Osteoblast (primary cell): ENCODE results near the gene GCK. TPM values are rescaled to one million over a fixed set of nuclear protein-coding genes. Genes with fewer than 3 reads are reported as not detected.

Experiments
- DNase-seq: peaks from one replicate; pipeline ENCODE4 v3.0.0; 2011; ENCODE audit warnings: low spot score, mixed read lengths; ENCODE audit not compliant: insufficient read length; ENCODE audit errors: missing footprints
- H2AFZ ChIP-seq: 2 replicates; pipeline ENCODE4 v1.6.0; 2011; ENCODE audit warnings: mild to moderate bottlenecking, low read length
- H3K27ac ChIP-seq: 2 replicates; pipeline ENCODE4 v1.5.1; 2011; ENCODE audit warnings: mild to moderate bottlenecking, low read depth, low read length, moderate library complexity
- H3K27me3 ChIP-seq: 2 replicates; pipeline ENCODE4 v1.6.0; 2012; ENCODE audit warnings: mild to moderate bottlenecking, control low read depth, inconsistent platforms, low read length, moderate library complexity; ENCODE audit not compliant: insufficient read depth
- H3K36me3 ChIP-seq: 2 replicates; pipeline ENCODE4 v1.5.1; 2011; ENCODE audit warnings: mild to moderate bottlenecking, low read length, control low read depth, moderate library complexity; ENCODE audit not compliant: insufficient read depth
- H3K4me1 ChIP-seq: 2 replicates; pipeline ENCODE4 v1.5.1; 2011; ENCODE audit warnings: mild to moderate bottlenecking, low read length, control low read depth, moderate library complexity; ENCODE audit not compliant: insufficient read depth
- H3K4me2 ChIP-seq: 2 replicates; pipeline ENCODE4 v1.6.0; 2011; ENCODE audit warnings: mild to moderate bottlenecking, low read length; ENCODE audit not compliant: insufficient read depth
- H3K4me3 ChIP-seq: fragments of 200-600 bp; sonication (generic); 3 replicates; pipeline ENCODE4 v1.5.1; 2012; ENCODE audit warnings: mild to moderate bottlenecking, low read length, inconsistent platforms; ENCODE audit not compliant: insufficient read depth
- H3K79me2 ChIP-seq: 2 replicates; pipeline ENCODE4 v1.6.0; 2012; ENCODE audit warnings: mild to moderate bottlenecking, low read length, control low read depth, inconsistent platforms; ENCODE audit not compliant: insufficient read depth
- H3K9me3 ChIP-seq: 2 replicates; pipeline ENCODE4 v1.5.1; 2011; ENCODE audit warnings: low read depth, low read length, control low read depth
- H4K20me1 ChIP-seq: 2 replicates; pipeline ENCODE4 v1.6.0; 2012; ENCODE audit warnings: mild to moderate bottlenecking, low read length, control low read depth; ENCODE audit not compliant: insufficient read depth
- total RNA-seq: library from RNA; depleted of rRNA; stranded (reverse); fragments of >200 nt; gene quantifications from 2 replicates; pipeline ENCODE4 v1.2.3, GENCODE V29; 2012
- TF ChIP-seq, protein P1 (sequence below): IDR thresholded peaks from 2 replicates; pipeline ENCODE4 v1.5.1; 2011; ENCODE audit warnings: mild to moderate bottlenecking, low read depth, low read length, moderate library complexity; ENCODE audit errors: extremely low read depth

GCK gene
- total RNA-seq, 1 donor, result not detected

DNA sequence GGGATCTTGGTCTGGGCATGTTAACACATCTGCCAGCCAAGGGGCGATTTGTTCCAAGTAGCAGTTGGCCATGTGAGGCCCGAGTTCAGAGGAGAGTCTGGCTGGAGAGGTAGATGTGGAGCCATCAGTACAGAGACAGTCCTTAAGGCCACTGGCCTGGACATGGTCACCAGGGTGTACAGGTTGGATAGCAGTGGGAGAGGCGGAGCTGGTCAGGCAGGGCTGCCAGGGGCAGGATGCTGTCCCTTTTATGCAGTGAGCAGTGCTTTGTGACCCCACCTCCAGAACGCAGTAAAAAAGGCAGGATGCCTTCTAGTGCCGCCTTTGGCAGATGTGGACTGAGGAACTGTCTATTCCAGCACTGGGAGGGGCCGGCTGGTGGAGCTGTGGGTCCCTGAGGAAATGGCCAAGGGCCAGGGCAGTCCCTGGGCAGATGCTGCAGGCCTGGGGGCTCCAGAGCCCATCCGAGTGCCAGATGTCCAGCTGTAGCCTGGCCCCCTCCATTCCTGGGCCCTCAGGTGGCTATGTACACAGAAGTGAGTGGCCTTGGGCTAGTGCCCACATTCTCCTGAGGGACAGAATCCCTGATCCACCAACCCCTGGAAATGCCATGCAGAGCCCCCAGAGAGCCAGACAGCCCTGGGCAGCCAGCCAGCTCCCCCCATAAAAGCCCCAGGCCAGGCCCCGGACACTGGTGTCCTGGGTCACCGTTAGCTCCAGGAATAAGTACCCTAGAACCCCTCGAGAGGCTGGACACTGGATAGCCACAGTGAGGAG, 31.0 kb downstream of the GCK start:
- TF ChIP-seq, protein P1, sequence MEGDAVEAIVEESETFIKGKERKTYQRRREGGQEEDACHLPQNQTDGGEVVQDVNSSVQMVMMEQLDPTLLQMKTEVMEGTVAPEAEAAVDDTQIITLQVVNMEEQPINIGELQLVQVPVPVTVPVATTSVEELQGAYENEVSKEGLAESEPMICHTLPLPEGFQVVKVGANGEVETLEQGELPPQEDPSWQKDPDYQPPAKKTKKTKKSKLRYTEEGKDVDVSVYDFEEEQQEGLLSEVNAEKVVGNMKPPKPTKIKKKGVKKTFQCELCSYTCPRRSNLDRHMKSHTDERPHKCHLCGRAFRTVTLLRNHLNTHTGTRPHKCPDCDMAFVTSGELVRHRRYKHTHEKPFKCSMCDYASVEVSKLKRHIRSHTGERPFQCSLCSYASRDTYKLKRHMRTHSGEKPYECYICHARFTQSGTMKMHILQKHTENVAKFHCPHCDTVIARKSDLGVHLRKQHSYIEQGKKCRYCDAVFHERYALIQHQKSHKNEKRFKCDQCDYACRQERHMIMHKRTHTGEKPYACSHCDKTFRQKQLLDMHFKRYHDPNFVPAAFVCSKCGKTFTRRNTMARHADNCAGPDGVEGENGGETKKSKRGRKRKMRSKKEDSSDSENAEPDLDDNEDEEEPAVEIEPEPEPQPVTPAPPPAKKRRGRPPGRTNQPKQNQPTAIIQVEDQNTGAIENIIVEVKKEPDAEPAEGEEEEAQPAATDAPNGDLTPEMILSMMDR, result no peak
- Histone ChIP-seq H3K4me2 (no peak overlapping the region), H3K27ac (no peak overlapping the region), H4K20me1 (no peaks in the 10 kb centered on the region), H3K4me1 (peaks cover 11% of the 10 kb centered on the region), H3K36me3 (no peaks in the 10 kb centered on the region), H3K9me3 (no peaks in the 10 kb centered on the region), H3K79me2 (no peaks in the 10 kb centered on the region), H3K4me3 (no peak overlapping the region), H2AFZ (no peak overlapping the region), H3K27me3 (peaks cover 3% of the 10 kb centered on the region)
- DNase-seq, result peak; percentile 65

DNA sequence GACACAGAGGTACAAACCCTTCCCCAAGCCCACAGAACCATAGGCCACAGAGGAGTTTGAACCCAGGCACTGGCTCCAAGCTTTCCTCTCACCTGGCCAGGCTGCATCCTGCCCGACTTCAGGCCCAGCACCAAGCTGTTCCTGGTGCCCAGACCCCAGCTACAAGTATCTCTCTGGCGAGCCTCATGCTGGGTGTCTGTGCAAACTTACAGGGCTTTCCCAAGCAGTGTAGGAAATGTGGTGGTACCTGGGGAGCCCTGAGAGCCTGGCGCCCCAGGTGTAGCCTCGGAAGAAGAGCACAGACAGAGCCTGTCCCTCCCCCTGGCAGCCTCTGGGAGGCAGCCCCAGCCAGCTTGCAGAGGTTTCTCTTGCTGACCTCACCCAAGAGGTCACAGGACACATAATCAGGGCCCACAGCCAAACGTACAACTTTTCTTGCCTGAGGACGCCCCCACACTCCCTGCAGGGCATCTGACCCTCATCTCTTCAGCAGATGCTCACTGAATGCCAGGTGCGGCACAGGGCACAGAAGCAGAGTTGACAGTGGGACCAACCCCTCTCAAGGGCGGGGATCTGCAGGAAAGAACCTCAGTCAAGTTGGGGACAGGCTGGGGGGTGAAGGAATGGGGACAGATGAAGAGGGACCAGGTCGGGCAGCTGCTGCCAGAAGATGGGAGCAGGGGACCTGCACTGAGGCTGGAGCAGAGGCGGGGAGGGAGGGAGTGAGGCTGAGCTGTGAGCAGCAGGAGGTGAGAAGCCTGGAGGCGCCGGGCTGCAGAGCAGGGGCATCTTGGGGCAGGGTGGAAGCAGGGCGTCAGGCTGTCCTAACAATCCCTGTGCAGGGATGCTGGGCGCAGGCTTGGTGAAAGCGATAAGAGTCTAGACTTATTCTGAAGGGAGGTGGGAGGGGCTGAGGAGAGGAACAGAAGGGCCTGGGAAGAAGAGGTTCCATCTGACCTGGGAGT, 31.8 kb downstream of the GCK start:
- H4K20me1 ChIP-seq, result no peaks in the 10 kb centered on the region
- H3K27ac ChIP-seq, result no peak overlapping the region
- H3K27me3 ChIP-seq, result peaks cover 3% of the 10 kb centered on the region
- DNase-seq, result peak; percentile 73
- no peaks in the 10 kb centered on the region for H3K9me3 ChIP-seq
- no peak overlapping the region for H2AFZ ChIP-seq
- no peaks in the 10 kb centered on the region for H3K36me3 ChIP-seq
- H3K79me2 ChIP-seq, result no peaks in the 10 kb centered on the region
- TF ChIP-seq, protein P1, result no peak
- no peak overlapping the region for H3K4me2 ChIP-seq
- H3K4me3 ChIP-seq, result no peak overlapping the region
- H3K4me1 ChIP-seq, result peaks cover 2% of the 10 kb centered on the region

DNA sequence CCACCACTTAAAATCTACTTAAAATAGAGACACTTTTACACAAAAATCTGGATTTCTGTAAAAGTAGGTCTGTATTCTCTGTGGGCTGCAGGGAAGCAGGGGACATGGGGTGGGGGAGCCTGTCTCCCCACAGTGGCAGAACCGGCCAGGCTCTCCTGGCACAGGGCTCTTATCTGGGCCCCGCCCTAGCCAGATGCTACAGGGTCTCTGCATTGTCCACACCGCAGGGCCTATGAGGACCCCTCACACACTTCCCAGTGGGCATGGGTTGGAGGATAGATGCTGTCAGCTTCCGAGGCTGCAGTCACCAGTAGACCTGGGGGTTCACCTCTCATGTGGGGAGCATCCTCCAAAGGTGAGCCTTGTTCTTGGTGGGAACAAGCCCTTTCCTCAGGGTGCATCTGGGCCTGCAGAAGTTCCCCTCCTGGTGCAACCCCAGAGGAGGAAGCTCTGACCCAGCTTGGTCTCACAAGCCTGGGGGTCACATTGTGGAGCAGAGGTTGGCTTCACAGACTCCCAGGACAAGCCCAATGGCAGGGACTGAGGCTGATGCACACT, 32.7 kb downstream of the GCK start:
- H2AFZ ChIP-seq, result no peak overlapping the region
- peaks cover 3% of the 10 kb centered on the region for H3K27me3 ChIP-seq
- TF ChIP-seq, protein P1, result no peak
- no peaks in the 10 kb centered on the region for H3K9me3 ChIP-seq
- H3K4me3 ChIP-seq, result no peak overlapping the region
- no peaks in the 10 kb centered on the region for H3K4me1 ChIP-seq
- no peaks in the 10 kb centered on the region for H3K36me3 ChIP-seq
- H4K20me1 ChIP-seq, result no peaks in the 10 kb centered on the region
- no peak for DNase-seq
- H3K27ac ChIP-seq, result no peak overlapping the region
- no peaks in the 10 kb centered on the region for H3K79me2 ChIP-seq
- H3K4me2 ChIP-seq, result no peak overlapping the region
